A549 (cell line): ENCODE results near the gene FAM76A. TPM values are rescaled to one million over a fixed set of nuclear protein-coding genes. Genes with fewer than 3 reads are reported as not detected.

Source experiments
- ATAC-seq, 2 experiments: fragments of 200-7000 bp in 1 of 2; fragments of >200 bp in 1 of 2; cut with Nextera tagmentation in 1 of 2; cut with Tn5 transposase in 1 of 2; 3 replicates each; pipeline versions ENCODE4 v1.8.0 to v1.9.1; 2018 to 2020; ENCODE audit warnings: mild to moderate bottlenecking in 1 of 2, moderate library complexity in 1 of 2
- CTCF ChIA-PET: fragments of 300-600 bp; sonication (Branson Sonifier 250); formaldehyde crosslinking; extraction: SDS; loops from one replicate; lab custom pipeline; 2021; ENCODE audit warnings: antibody characterized with exemption, inconsistent platforms; lab: Yijun Ruan, JAX
- POLR2A ChIA-PET: fragments of 350-600 bp; formaldehyde crosslinking; extraction: SDS; loops from one replicate; lab custom pipeline; 2021; ENCODE audit warnings: antibody characterized with exemption, inconsistent platforms; lab: Yijun Ruan, JAX
- DNase-seq, 2 experiments: peaks; one replicate each; pipeline versions ENCODE4 v3.0.0 to v3.0.0-alpha.2; 2011 to 2016; ENCODE audit warnings: low read depth in 1 of 2, low spot score in 1 of 2
- FAIRE-seq: peaks from 2 replicates; lab custom pipeline; 2011; peaks lifted over from hg19 to GRCh38; lab: Jason Lieb, UNC
- H3K27ac ChIP-seq, 2 experiments: fragments of >200 bp; sonication (Bioruptor Twin); formaldehyde crosslinking; 3 replicates each; pipeline ENCODE4 v1.5.1; 2016 to 2017
- H3K4me1 ChIP-seq: fragments of >200 bp; sonication (Bioruptor Twin); formaldehyde crosslinking; 3 replicates; pipeline ENCODE4 v1.6.1; 2016
- H3K4me2 ChIP-seq: fragments of >200 bp; sonication (Bioruptor Twin); formaldehyde crosslinking; 3 replicates; pipeline ENCODE4 v1.6.1; 2016
- H3K4me3 ChIP-seq: fragments of >200 bp; sonication (Bioruptor Twin); formaldehyde crosslinking; 3 replicates; pipeline ENCODE4 v1.5.1; 2016
- H3K9me3 ChIP-seq: fragments of >200 bp; sonication (Bioruptor Twin); formaldehyde crosslinking; 3 replicates; pipeline ENCODE4 v1.6.1; 2016
- ATOH8 ChIP-seq: fragments of 250-450 bp; sonication (Bioruptor Pico); IDR thresholded peaks from 2 replicates; pipeline ENCODE4 v1.5.0; 2020; ENCODE audit warnings: low read depth, mild to moderate bottlenecking, moderate library complexity
- BCL3 ChIP-seq: fragments of >200 bp; sonication (Bioruptor Twin); formaldehyde crosslinking; IDR thresholded peaks from 3 replicates; pipeline ENCODE4 v1.6.1; 2016
- CBX2 ChIP-seq: fragments of 200-600 bp; sonication (generic); IDR thresholded peaks from 2 replicates; pipeline ENCODE4 v1.6.1; 2016; ENCODE audit warnings: low read depth, mild to moderate bottlenecking, borderline replicate concordance
- CBX8 ChIP-seq: fragments of 200-600 bp; sonication (generic); IDR thresholded peaks from 2 replicates; pipeline ENCODE4 v1.6.1; 2016
- CHD2 ChIP-seq: fragments of 150-350 bp; IDR thresholded peaks from 2 replicates; pipeline ENCODE4 v1.6.1; 2014; ENCODE audit warnings: low read length; ENCODE audit not compliant: partially characterized antibody
- EHMT2 ChIP-seq: fragments of 200-600 bp; sonication (generic); IDR thresholded peaks from 2 replicates; pipeline ENCODE4 v1.6.1; 2016; ENCODE audit warnings: antibody characterized with exemption, low read depth, mild to moderate bottlenecking, moderate library complexity
- EP300 ChIP-seq, 2 experiments: fragments of >200 bp; sonication (Bioruptor Twin); formaldehyde crosslinking; IDR thresholded peaks; 2 replicates in 1 of 2; 3 replicates in 1 of 2; pipeline ENCODE4 v1.6.1; 2016 to 2017
- ESRRA ChIP-seq: fragments of 150-350 bp; IDR thresholded peaks from 2 replicates; pipeline ENCODE4 v1.6.1; 2014; ENCODE audit warnings: mild to moderate bottlenecking, low read length, borderline replicate concordance
- FOXS1 ChIP-seq: fragments of 250-450 bp; sonication (Bioruptor Pico); IDR thresholded peaks from 2 replicates; pipeline ENCODE4 v1.5.0; 2020; ENCODE audit warnings: mild to moderate bottlenecking, moderate library complexity
- GATA3 ChIP-seq: IDR thresholded peaks from 2 replicates; pipeline ENCODE4 v1.6.1; 2012; ENCODE audit warnings: borderline replicate concordance
- HDAC2 ChIP-seq: fragments of 200-600 bp; sonication (generic); IDR thresholded peaks from 2 replicates; pipeline ENCODE4 v1.6.1; 2016
- HOXB5 ChIP-seq: fragments of 250-450 bp; sonication (Bioruptor Pico); IDR thresholded peaks from 2 replicates; pipeline ENCODE4 v1.5.0; 2020; ENCODE audit warnings: mild to moderate bottlenecking, moderate library complexity
- JUN ChIP-seq, 2 experiments: fragments of >200 bp; sonication (Bioruptor Twin); formaldehyde crosslinking; IDR thresholded peaks; 2 replicates in 1 of 2; 3 replicates in 1 of 2; pipeline ENCODE4 v1.6.1; 2016 to 2017
- JUNB ChIP-seq: fragments of >200 bp; sonication (Bioruptor Twin); formaldehyde crosslinking; IDR thresholded peaks from 2 replicates; pipeline ENCODE4 v1.6.1; 2016
- KDM5A ChIP-seq: fragments of 200-600 bp; sonication (generic); IDR thresholded peaks from 2 replicates; pipeline ENCODE4 v1.6.1; 2016; ENCODE audit warnings: antibody characterized with exemption, mild to moderate bottlenecking
- MYC ChIP-seq: IDR thresholded peaks from 2 replicates; pipeline ENCODE4 v1.6.1; 2012; ENCODE audit warnings: mild to moderate bottlenecking, inconsistent platforms, low read length, improper control_type of control experiment, borderline replicate concordance
- NFE2L2 ChIP-seq: fragments of 150-350 bp; conservative IDR thresholded peaks from 2 replicates; pipeline ENCODE4 v1.6.1; 2014; ENCODE audit warnings: low read length
- PBX3 ChIP-seq: IDR thresholded peaks from 2 replicates; pipeline ENCODE4 v1.6.1; 2012
- PHF8 ChIP-seq: fragments of 200-600 bp; sonication (generic); IDR thresholded peaks from 2 replicates; pipeline ENCODE4 v1.6.1; 2016; ENCODE audit warnings: low read depth, mild to moderate bottlenecking, antibody characterized with exemption, moderate library complexity, borderline replicate concordance
- POLR2A ChIP-seq: IDR thresholded peaks from 2 replicates; pipeline ENCODE4 v1.6.1; 2012; ENCODE audit warnings: mild to moderate bottlenecking, low read length
- RARB ChIP-seq: fragments of 250-450 bp; sonication (Bioruptor Pico); IDR thresholded peaks from 2 replicates; pipeline ENCODE4 v1.8.0; 2021; ENCODE audit warnings: mild to moderate bottlenecking, moderate library complexity
- SMC3 ChIP-seq: fragments of >200 bp; sonication (Bioruptor Twin); formaldehyde crosslinking; IDR thresholded peaks from 3 replicates; pipeline ENCODE4 v1.6.1; 2018; ENCODE audit warnings: inconsistent platforms
- SREBF2 ChIP-seq: fragments of 450-650 bp; IDR thresholded peaks from 2 replicates; pipeline ENCODE4 v1.6.1; 2014; ENCODE audit warnings: mild to moderate bottlenecking, moderate library complexity
- TFCP2L1 ChIP-seq: fragments of 250-450 bp; sonication (Bioruptor Pico); IDR thresholded peaks from 2 replicates; pipeline ENCODE4 v1.5.0; 2021; ENCODE audit warnings: mild to moderate bottlenecking
- ZC3H11A ChIP-seq: fragments of 450-650 bp; IDR thresholded peaks from 2 replicates; pipeline ENCODE4 v1.6.1; 2014; ENCODE audit warnings: antibody characterized with exemption, mild to moderate bottlenecking
- ZNF302 ChIP-seq: fragments of 250-450 bp; sonication (Bioruptor Pico); IDR thresholded peaks from 2 replicates; pipeline ENCODE4 v1.9.0; 2021; ENCODE audit warnings: inconsistent platforms, mild to moderate bottlenecking, moderate library complexity
- WGBS: methylation state at CpG from one replicate; pipeline ENCODE4 v1.1.6; 2017; ENCODE audit errors: missing lambda C conversion rate; 5-methylcytosine and 5-hydroxymethylcytosine counted together
- polyA plus RNA-seq, 4 experiments: library from polyadenylated mRNA; depleted of rRNA in 3 of 4; stranded (reverse); fragments of >200 nt; fragmentation: RNase III in 1 of 4; extraction: RNeasy Plus Mini Kit Qiagen cat#74134 plus additional on column Dnase treatment in 1 of 4; gene quantifications; 2 replicates in 3 of 4; 3 replicates in 1 of 4; pipeline ENCODE4 v1.2.3, GENCODE V29; 2011 to 2017

Gene FAM76A
- polyA plus RNA-seq, 2 of the 4 experiments (the other 2 are of a cell fraction) = 4.8 to 6.5 TPM

- TF ChIP-seq HOXB5 (CRISPR knock-in tag) (no peak), POLR2A (no peak), JUN (IDR thresholded peaks at IDR 0.05) (no peak), CBX8 (no peak), BCL3 (no peak), MYC (no peak), EHMT2 (no peak), PBX3 (no peak), GATA3 (no peak), HDAC2 (no peak), EP300 (IDR thresholded peaks at IDR 0.05) (no peak), TFCP2L1 (CRISPR knock-in tag) (no peak)
- Histone ChIP-seq H3K4me2 (no peak overlapping the region), H3K4me3 (no peak overlapping the region), H3K9me3 (peaks cover 10% of the 10 kb centered on the region), H3K27ac (no peak overlapping the region), H3K4me1 (no peaks in the 10 kb centered on the region)
- FAIRE-seq (no peak), ATAC-seq (no peak), DNase-seq (no peak)
- CTCF ChIA-PET = interaction anchor here (1.0 kb wide), 1 partner anchor 48 kb away, joined by 3 read pairs; no protein-coding TSS in a partner anchor
- POLR2A ChIA-PET = no interaction called here
- WGBS = 0% methylated on average over 2 of the region's 2 CpGs
These were observed 9.4 kb upstream of the FAM76A start for GRCh38 chr1:27716262-27716895.

- H3K4me1 ChIP-seq = no peaks in the 10 kb centered on the region
- no peak overlapping the region for H3K27ac ChIP-seq
- CTCF ChIA-PET = interaction anchor here (0.6 to 1.3 kb wide), 5 partner anchors 50 to 423 kb away, joined by 3 to 4 read pairs (median 3); no protein-coding TSS in a partner anchor
- TF ChIP-seq PHF8 (no peak), ESRRA (no peak), ZC3H11A (no peak), SMC3 (no peak), RARB (CRISPR knock-in tag) (no peak), CHD2 (no peak), MYC (no peak), EP300 (IDR thresholded peaks at IDR 0.05) (no peak), ZNF302 (CRISPR knock-in tag) (no peak), JUNB (no peak), FOXS1 (CRISPR knock-in tag) (no peak), ATOH8 (CRISPR knock-in tag) (no peak), SREBF2 (no peak), NFE2L2 (no peak), CBX2 (no peak), KDM5A (no peak)
- TF ChIP-seq, all 56 proteins: peak for 0
- 49% methylated on average over 5 of the region's 5 CpGs for WGBS
- peak; percentile 59 to 71; a peak in 3 of 6 replicates for ATAC-seq
- no peak overlapping the region for H3K4me3 ChIP-seq
- no peak overlapping the region for H3K4me2 ChIP-seq
- no peak for DNase-seq
- no peak for FAIRE-seq
- POLR2A ChIA-PET = no interaction called here
- peaks cover 10% of the 10 kb centered on the region for H3K9me3 ChIP-seq
These were observed 6.2 kb upstream of the FAM76A start for GRCh38 chr1:27719286-27720251.
